GM13977 (cell line): Measurements from ENCODE around the gene GLUD2.
"Not testable (repeated sequence)": the region's sequence is repeated elsewhere in the genome, so short reads cannot be mapped to it uniquely, and the experiment has no call there.

ENCODE experiments used
- DNase-seq: peaks from one replicate; pipeline ENCODE4 v3.0.0; 2012; ENCODE audit warnings: low spot score
- CTCF ChIP-seq: IDR thresholded peaks from 2 replicates; pipeline ENCODE4 v1.5.1; 2012; ENCODE audit warnings: mild to moderate bottlenecking, control low read depth; ENCODE audit not compliant: insufficient read depth; ENCODE audit errors: extremely low read depth, missing control alignments
- in situ Hi-C: fragments of 300-500 bp; cut with MboI; formaldehyde crosslinking; loops from one replicate; pipeline ENCODE4 v1.12.0; 2022; ENCODE audit warnings: low sequenced_read_pairs, low pct_unique_long_range_greater_than_20kb, mixed read lengths, inconsistent platforms; ENCODE audit not compliant: unreplicated experiment

Gene GLUD2

GRCh38 chrX:121047441-121048419 is at the start of gene GLUD2:
GLUD2 (plus strand) TSS chrX:121047610; CDS start chrX:121047685, 75 bp downstream.
- TF ChIP-seq CTCF, result peak; percentile 41
- in situ Hi-C loops, result not testable (repeated sequence)

GRCh38 chrX:120999413-120999812 is 48.0 kb upstream of the GLUD2 start:
- DNase-seq, result no peak
- TF ChIP-seq CTCF, result no peak
- in situ Hi-C loops, result no loop called here

More at GRCh38 chrX:121047441-121048419, at the start of gene GLUD2:
- peak; percentile 47 for DNase-seq

DNA sequence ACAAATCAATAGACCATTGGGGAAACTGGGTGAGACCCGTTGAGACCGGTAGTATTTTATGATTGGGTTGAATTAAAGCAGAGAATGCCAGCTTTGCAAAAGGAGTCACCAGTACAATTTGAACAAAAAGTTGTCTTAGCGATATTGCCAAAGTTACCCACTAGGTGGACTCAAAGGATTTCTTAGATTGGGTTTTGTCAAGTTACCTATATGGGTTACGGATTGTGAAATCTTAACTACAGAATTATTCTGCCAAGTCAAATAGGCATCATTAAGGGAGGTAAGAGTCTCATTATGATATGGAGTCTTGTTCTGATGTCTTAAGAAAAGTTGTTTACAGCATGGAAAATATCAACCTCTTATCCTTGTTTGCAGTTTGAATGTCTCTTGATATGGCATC is 46.8 kb upstream of the GLUD2 start:
- DNase-seq, result peak; percentile 12
- TF ChIP-seq CTCF, result peak; percentile 21
- in situ Hi-C loops, result no loop called here

DNA sequence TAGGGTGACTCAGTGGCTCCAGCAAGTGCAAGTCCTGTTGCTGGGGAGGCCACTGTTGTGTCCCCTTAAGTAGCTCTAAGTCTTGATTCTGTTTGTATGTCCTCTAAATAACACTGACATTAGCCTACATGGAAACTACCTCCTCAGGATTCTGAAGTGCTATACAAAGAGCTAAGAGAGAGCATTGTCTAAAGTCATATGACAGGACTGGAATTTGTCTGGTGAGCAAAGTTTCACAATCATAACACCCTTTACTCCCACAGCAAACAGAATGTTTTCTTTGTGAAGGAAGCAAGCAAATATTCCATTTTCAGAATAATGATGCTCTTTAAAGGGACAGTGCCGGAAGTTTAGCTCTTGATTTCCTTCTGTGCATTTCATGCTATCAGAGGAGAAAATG is 38.5 kb upstream of the GLUD2 start:
- in situ Hi-C loops, result no loop called here
- DNase-seq, result no peak
- no peak for TF ChIP-seq CTCF

DNA sequence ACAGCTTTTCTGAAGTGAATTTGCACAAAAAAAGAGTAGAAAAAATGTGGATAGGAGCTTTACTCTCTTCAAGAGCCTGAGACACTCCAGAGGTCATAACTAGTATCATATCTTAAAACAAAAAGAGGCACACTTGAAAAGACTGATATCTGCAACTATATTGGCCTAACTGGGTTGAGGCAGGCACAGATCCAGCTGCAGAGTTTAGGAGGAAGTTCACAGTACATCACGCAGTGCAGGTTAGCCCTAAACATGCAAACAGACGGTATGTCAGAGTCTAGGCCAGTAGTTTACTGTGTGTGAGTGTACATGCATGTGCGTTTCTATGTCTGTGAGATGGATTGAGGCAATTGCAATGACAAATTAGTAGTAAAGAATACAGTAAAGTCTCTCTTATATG is 37.6 kb upstream of the GLUD2 start:
- DNase-seq, result no peak
- no peak for TF ChIP-seq CTCF
- in situ Hi-C loops, result no loop called here

DNA sequence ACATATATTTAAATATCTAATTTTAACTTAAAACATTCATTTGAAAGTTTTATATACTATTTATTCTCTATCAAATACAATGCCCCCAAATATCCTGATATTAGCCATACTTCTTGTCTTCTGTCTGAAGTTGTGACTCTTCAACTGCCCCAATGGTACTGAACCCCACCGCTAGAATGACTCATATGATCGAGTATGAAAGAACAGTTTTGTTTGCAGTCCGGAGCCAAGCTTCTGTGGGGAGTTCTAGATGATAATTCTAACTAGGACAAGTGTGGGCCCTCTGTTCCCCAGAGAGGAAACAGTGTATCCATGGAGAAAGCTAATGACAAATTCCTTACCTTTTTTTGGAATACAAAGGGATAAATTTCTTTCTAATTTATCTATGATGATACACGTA is 37.2 kb upstream of the GLUD2 start:
- in situ Hi-C loops, result no loop called here
- TF ChIP-seq CTCF, result no peak
- no peak for DNase-seq
